ENCODE measurements around the gene USP30. TPM values are rescaled to one million over a fixed set of nuclear protein-coding genes. Genes with fewer than 3 reads are reported as not detected.

Gene USP30
- total RNA-seq, 1 donor from 2014 or later = 12.1 TPM

DNA sequence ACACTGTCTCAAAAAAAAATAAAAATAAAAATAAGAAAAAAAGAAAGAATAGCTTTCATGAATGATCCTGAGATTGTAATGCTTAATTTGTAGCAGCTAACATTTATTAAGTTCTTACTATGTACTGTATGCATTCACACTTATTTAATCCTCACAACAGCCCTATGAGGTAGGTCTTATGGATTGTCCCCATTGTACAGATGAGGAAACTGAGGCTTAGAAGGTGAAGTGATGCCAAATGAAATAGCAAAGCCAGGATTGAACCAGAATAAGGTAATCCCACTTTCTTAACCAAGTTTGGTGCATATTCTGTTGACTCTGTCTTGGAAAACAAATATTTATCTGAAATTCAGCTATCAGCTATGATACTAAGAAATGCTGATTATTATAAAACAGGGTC, 2.1 kb downstream of the USP30 start:
- no peak overlapping the region for H3K27ac ChIP-seq (replicated peaks)
- TF ChIP-seq, protein P1, sequence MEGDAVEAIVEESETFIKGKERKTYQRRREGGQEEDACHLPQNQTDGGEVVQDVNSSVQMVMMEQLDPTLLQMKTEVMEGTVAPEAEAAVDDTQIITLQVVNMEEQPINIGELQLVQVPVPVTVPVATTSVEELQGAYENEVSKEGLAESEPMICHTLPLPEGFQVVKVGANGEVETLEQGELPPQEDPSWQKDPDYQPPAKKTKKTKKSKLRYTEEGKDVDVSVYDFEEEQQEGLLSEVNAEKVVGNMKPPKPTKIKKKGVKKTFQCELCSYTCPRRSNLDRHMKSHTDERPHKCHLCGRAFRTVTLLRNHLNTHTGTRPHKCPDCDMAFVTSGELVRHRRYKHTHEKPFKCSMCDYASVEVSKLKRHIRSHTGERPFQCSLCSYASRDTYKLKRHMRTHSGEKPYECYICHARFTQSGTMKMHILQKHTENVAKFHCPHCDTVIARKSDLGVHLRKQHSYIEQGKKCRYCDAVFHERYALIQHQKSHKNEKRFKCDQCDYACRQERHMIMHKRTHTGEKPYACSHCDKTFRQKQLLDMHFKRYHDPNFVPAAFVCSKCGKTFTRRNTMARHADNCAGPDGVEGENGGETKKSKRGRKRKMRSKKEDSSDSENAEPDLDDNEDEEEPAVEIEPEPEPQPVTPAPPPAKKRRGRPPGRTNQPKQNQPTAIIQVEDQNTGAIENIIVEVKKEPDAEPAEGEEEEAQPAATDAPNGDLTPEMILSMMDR (IDR thresholded peaks at IDR 0.05; ENCODE audit: borderline replicate concordance) = no peak
- peaks cover 28% of the 10 kb centered on the region for H3K36me3 ChIP-seq
- no peak overlapping the region for H3K4me3 ChIP-seq
- no peaks in the 10 kb centered on the region for H3K27me3 ChIP-seq (ENCODE audit: low read depth)
- no peak for DNase-seq
- no peaks in the 10 kb centered on the region for H3K9me3 ChIP-seq (replicated peaks)
- H3K4me1 ChIP-seq = peaks cover 29% of the 10 kb centered on the region
- intact Hi-C loops (cut with micrococcal nuclease) = no loop called here

DNA sequence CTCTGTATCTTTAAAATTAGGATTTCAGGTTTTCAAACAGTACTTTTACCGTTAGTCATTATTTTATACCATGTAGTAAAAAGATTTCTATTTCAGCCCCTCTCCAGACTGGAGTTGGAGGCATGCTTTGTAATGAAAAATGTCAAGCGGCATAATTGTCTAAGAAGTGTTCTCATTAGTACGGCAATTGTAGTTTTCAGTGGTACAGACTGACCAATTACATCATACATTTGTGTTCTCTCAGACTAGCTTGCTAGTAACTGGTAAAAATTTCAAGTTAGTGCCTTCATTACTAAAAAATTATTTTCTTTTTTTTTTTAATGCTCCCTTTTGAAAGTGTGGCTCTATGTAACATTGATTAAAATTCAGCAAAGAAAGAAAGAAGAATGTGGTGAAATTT, 4.5 kb downstream of the USP30 start:
- peaks cover 46% of the 10 kb centered on the region for H3K36me3 ChIP-seq
- intact Hi-C loops (cut with micrococcal nuclease) = no loop called here
- no peaks in the 10 kb centered on the region for H3K9me3 ChIP-seq (replicated peaks)
- no peak overlapping the region for H3K4me3 ChIP-seq
- H3K27me3 ChIP-seq (ENCODE audit: low read depth) = no peaks in the 10 kb centered on the region
- no peak for DNase-seq
- TF ChIP-seq, protein P1 (IDR thresholded peaks at IDR 0.05; ENCODE audit: borderline replicate concordance) = no peak
- peaks cover 25% of the 10 kb centered on the region for H3K4me1 ChIP-seq
- H3K27ac ChIP-seq (replicated peaks) = no peak overlapping the region

DNA sequence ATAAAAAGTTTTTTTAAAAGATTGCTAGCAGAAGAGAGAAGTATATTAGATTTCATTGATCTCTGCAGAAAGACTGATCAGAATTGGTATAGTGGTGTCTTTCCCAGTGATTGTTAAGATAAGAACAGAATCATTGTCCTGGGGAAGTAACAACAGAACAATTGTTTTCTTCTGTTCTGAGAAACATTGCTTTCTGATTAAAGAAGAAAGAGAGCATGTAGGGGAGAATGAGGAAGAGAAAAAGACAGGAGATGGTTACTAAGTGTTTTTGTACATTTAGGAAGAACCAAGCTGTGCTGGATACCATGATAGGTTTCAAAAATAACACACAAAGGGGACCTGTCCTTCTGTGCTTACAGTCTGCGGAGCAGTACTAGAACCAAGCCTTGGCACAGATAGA, 5.0 kb downstream of the USP30 start:
- Histone ChIP-seq H3K9me3 (replicated peaks) (no peaks in the 10 kb centered on the region), H3K4me1 (peaks cover 22% of the 10 kb centered on the region), H3K36me3 (peaks cover 48% of the 10 kb centered on the region), H3K27ac (replicated peaks) (no peak overlapping the region), H3K27me3 (ENCODE audit: low read depth) (no peaks in the 10 kb centered on the region), H3K4me3 (no peak overlapping the region)
- TF ChIP-seq, protein P1 (IDR thresholded peaks at IDR 0.05; ENCODE audit: borderline replicate concordance) = no peak
- no peak for DNase-seq
- intact Hi-C loops (cut with micrococcal nuclease) = no loop called here

DNA sequence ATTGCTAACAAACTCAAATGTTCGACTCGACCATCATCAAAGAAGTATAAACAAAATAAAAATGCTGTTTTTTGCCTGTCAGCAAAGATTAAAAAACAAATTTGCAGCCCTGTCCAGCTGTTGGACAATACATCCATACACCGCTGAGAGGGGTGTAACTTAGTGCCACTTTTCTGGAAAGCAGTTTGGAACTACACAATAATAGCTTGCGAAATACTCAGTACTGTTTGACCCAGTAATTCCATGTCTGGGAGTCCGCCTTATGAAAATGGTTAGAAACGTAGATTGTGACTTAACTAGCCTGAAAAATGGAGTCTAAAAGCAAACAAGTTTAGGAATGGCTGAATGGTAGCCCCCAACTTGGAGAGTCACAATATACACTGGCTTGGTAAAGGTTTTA, 6.4 kb downstream of the USP30 start:
- H3K4me1 ChIP-seq = peaks cover 8% of the 10 kb centered on the region
- H3K27me3 ChIP-seq (ENCODE audit: low read depth) = no peaks in the 10 kb centered on the region
- no peak for DNase-seq
- TF ChIP-seq, protein P1 (IDR thresholded peaks at IDR 0.05; ENCODE audit: borderline replicate concordance) = no peak
- no peak overlapping the region for H3K27ac ChIP-seq (replicated peaks)
- intact Hi-C loops (cut with micrococcal nuclease) = no loop called here
- H3K36me3 ChIP-seq = peaks cover 60% of the 10 kb centered on the region
- H3K9me3 ChIP-seq (replicated peaks) = peaks cover 3% of the 10 kb centered on the region
- no peak overlapping the region for H3K4me3 ChIP-seq

DNA sequence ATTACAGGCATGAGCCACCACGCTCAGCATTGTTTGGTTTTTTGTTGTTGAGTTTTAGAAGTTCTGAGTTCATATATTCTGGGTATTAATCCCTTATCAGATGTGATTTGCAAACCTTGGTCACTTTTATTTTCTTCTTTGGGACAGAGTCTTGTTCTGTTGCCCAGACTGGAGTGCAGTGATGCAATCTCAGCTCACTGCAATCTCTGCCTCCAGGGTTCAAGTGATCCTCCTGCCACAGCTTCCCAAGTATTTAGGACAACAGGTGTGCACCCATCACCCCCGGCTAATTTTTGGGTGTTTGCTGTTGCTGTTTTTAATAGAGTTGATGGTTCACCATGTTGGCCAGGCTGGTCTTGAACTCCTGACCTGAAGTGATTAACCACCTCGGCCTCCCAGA, 11.8 kb downstream of the USP30 start:
- no peak for DNase-seq
- TF ChIP-seq, protein P1 (IDR thresholded peaks at IDR 0.05; ENCODE audit: borderline replicate concordance) = no peak
- Histone ChIP-seq H3K9me3 (replicated peaks) (peaks cover 3% of the 10 kb centered on the region), H3K27me3 (ENCODE audit: low read depth) (no peaks in the 10 kb centered on the region), H3K36me3 (peaks cover 71% of the 10 kb centered on the region), H3K27ac (replicated peaks) (no peak overlapping the region), H3K4me1 (no peaks in the 10 kb centered on the region), H3K4me3 (no peak overlapping the region)
- intact Hi-C loops (cut with micrococcal nuclease) = no loop called here
